ENCODE results near the gene PSMB7.

The PSMB7 gene

DNA sequence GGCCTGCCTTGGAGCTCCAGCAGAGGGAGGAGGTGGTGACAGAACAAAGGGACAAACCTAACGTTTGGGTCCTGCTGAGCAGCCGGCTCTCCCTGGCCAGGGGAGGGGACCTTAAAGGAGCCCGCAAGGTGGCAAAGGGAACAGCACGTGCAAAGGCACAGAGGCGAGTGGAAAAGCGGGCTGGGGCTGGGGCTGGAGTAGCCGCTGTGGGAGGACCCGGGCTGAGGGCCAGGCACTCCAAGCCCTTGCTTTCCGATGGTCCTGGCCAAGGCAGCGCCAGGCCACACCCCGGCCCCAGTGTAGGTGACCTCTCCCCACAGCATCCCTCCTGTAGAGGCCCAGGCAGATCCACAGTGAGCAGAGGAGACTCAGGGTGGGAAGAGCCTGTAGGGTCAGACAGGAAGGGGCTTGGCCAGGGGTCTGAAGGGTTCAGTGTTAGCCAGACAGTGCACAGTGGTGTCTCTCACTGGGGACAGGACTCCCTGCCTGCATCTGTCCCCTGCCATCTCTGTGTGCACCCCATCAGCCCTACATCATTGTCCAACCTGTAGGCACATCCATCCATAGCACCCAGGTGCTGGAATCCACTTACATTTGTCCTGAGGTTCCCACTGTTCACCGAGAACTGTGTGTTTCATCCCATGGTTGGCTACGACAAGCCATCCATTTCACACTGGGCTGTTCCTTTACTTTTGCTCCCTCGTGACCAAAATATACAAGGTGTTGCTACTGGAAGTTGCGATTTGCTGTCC, 80.5 kb downstream of the PSMB7 start:
- no peaks in the 10 kb centered on the region for H3K36me3 ChIP-seq
- H3K4me3 ChIP-seq (ENCODE audit: low read depth, low read length), result no peak overlapping the region
- no peaks in the 10 kb centered on the region for H3K27me3 ChIP-seq
- no peak for DNase-seq
- TF ChIP-seq CTCF (IDR thresholded peaks at IDR 0.05; ENCODE audit: low read depth, low read length), result no peak
- H3K4me1 ChIP-seq, result no peaks in the 10 kb centered on the region
- no peaks in the 10 kb centered on the region for H3K9me3 ChIP-seq

DNA sequence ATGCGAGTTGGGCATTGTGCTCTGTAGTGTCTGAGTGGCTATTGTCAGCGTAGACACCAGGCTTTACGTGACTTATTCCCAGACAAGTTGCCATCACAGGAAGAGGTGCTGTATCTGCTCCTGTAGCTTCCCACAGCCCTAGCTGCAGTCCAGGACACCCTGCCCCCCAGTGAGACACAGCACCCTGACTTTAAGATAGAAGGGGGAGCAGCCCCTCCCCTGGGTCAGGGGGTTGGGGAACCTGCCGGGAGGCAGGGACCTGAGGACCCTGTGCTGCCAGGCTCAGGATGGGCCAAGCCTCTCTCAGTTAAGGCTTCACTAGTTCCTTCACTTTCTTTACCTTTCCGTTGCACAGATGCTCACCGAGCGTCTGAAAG, 82.1 kb downstream of the PSMB7 start:
- H3K4me3 ChIP-seq (ENCODE audit: low read depth, low read length), result no peak overlapping the region
- no peaks in the 10 kb centered on the region for H3K4me1 ChIP-seq
- H3K9me3 ChIP-seq, result no peaks in the 10 kb centered on the region
- no peaks in the 10 kb centered on the region for H3K27me3 ChIP-seq
- DNase-seq, result no peak
- H3K36me3 ChIP-seq, result no peaks in the 10 kb centered on the region
- TF ChIP-seq CTCF (IDR thresholded peaks at IDR 0.05; ENCODE audit: low read depth, low read length), result no peak

DNA sequence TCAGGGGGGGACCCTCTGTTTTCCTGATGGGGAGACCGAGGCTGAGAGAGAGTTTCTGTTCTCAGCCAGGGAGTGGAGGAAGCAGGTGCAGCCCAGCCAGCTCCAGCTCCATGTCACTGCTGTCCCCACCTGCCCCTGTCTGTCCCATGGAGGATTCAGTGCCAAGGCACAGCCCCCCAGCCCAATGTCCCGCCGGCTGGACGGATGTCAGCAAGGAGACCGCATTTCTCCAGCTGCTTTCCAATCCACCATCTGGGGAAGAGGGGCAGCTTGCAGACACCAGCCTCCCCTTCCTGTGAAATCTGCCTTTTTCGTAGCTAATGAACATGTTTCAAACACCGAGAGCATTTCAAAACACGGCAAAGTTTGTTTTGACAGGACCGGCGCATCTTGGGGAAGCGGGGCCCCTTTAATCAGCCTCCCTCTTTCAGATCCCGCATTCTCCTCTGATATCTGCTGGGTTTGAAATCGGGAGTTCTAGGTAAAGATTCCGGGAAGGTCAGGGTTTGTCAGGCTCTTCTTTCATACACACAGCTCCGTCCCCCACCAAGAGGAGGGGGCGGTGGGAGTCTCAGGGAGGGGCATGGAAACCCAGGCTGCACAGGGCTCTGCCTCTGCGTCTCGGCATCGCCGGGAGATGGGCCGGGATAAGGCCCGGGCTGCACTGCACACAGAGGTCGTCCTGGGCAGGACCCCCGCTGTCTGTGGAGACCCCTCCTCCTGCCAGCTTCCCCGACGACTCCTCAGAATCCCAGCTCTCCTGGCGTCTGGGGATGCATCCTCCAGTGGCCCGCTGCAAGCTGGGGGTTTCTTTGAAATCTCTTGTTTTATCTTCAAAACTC, 82.7 kb downstream of the PSMB7 start:
- no peak for DNase-seq
- no peak overlapping the region for H3K4me3 ChIP-seq (ENCODE audit: low read depth, low read length)
- no peaks in the 10 kb centered on the region for H3K4me1 ChIP-seq
- no peaks in the 10 kb centered on the region for H3K9me3 ChIP-seq
- H3K36me3 ChIP-seq, result no peaks in the 10 kb centered on the region
- no peaks in the 10 kb centered on the region for H3K27me3 ChIP-seq
- TF ChIP-seq CTCF (IDR thresholded peaks at IDR 0.05; ENCODE audit: low read depth, low read length), result no peak

DNA sequence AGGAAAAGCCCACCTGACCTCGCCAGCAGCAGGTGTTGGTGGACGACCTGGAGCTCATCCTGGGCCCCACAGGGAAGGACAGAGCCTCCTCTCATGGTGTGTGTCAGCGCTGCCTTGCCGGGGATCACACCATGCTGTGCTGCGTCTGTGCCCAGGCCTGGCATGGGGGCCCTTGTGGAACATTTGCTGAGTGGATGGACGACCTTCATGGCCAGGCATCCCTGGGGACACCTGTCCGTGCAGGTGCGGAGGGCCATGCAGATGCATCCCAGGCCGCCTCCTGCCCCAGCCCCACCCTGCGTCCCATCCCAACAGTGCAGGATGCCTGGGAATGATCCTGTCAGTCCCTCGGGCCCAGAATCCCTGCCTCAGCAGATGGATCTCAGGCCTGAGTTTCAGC, 83.7 kb downstream of the PSMB7 start:
- TF ChIP-seq CTCF (IDR thresholded peaks at IDR 0.05; ENCODE audit: low read depth, low read length), result no peak
- no peaks in the 10 kb centered on the region for H3K4me1 ChIP-seq
- no peak for DNase-seq
- no peaks in the 10 kb centered on the region for H3K9me3 ChIP-seq
- H3K36me3 ChIP-seq, result no peaks in the 10 kb centered on the region
- H3K4me3 ChIP-seq (ENCODE audit: low read depth, low read length), result no peak overlapping the region
- H3K27me3 ChIP-seq, result no peaks in the 10 kb centered on the region

- Histone ChIP-seq H3K4me1 (no peaks in the 10 kb centered on the region), H3K36me3 (no peaks in the 10 kb centered on the region), H3K27me3 (no peaks in the 10 kb centered on the region), H3K4me3 (ENCODE audit: low read depth, low read length) (no peak overlapping the region), H3K9me3 (no peaks in the 10 kb centered on the region)
- no peak for TF ChIP-seq CTCF (IDR thresholded peaks at IDR 0.05; ENCODE audit: low read depth, low read length)
- no peak for DNase-seq
Observed at GRCh38 chr9:124330011-124330697, 85.1 kb downstream of the PSMB7 start.

Data from BE2C (cell line).